GM19351 (cell line): ENCODE results near the gene TCF7.

Experiments used
- ATAC-seq: cut with Tn5 transposase; IDR thresholded peaks from one replicate; pipeline ENCODE4 v1.9.1; 2021; ENCODE audit warnings: mild to moderate bottlenecking, moderate library complexity; ENCODE audit not compliant: unreplicated experiment

Gene TCF7

DNA sequence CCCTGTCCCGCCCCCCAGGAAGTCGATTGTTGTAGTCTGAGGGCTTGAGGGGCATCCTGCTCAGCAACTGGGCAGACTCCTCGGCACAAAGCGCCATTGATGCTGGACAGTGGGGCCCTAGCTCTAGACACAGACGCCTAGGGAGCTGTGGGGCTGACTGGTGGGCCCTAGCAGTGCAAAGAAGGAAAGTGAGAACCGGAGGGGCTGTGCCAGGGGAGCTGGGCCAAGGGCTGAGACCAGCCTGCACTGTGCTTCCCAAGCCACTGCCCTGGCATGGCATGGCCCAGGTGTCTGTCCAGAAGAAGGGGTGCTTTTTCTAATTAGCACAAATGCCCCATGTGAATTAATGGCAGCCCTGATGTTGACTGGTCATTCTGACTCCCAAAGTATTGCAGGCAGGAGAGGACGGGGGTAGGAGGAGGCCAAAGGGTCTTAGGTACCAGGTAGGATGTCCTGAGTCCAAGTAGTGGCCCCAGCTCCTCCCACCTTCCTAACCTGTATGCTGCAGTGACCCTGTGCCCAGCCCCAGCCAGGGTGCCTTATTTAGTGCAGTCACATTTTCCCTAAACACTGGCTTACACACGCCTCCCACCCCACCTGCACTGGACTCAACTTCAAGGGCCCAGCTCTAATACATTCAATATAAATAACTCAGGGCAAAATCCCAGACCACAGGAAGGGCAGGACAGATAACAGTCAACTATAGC, 15.9 kb downstream of the TCF7 start:
- ATAC-seq, result no peak

DNA sequence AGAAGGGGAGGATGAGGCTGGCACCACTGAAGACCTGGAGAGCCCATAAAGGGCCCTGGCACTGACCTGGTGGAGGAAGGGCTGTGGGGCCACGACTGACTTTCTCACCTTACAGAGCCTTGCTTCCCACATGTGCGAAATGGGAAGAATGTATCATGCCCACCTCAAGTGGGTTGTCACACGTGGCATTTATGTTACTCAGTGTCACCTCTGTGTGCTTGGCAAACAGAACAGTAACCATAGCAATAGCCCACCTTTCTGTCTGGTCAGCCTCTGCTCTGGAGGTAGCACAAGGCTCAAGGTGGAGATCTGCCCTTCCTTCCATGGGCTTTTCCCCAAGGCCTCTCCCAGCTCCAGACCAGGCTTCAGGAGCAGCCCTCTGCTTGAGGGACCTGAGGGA, 16.7 kb downstream of the TCF7 start:
- no peak for ATAC-seq

DNA sequence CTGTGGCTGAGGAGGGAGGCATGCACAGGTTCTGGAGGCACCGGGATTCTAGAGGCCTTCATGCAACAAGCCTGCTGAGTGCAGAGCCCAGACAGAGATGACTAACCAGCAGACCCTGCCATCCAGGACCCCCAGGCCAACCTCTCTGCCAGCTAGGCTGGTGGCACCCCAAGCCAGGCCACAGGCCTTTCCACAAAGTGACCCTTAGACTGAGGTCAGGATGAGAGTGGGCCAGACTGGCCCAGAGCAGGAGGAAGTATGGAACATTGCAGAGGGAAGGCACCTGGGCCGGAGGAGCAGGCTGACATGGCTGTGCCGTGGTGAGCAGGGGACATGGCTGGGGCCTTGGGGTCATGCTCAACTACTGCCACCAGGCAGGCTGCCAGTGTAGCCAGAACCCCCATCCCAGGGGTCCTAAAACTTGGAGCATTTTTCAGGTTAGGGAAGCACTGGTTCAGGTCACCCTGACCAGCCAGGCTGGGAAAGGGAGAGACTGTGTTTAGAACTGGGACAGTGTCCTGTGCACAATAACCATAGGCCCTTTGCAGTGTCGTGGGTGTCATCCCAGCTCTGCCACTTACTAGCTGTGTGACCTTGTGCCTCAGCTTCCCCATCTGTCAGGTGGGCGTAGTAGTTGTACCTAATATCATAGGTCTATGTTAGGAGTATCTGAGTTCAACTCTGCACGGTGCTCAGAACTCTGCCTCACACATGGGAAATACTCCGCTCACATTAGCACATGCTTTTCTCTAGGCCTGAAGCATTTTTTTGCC, 17.3 kb downstream of the TCF7 start:
- ATAC-seq, result no peak

GRCh38 chr5:134132372-134133187, 18.1 kb downstream of the TCF7 start:
- ATAC-seq, result peak; percentile 86

GRCh38 chr5:134133188-134133994, 18.9 kb downstream of the TCF7 start:
- no peak for ATAC-seq

- ATAC-seq, result no peak
Observed at GRCh38 chr5:134133995-134134541, 19.6 kb downstream of the TCF7 start.

- ATAC-seq, result no peak
Observed at GRCh38 chr5:134135091-134135655, 20.7 kb downstream of the TCF7 start.

- ATAC-seq, result no peak
Observed at GRCh38 chr5:134136221-134136631, 21.7 kb downstream of the TCF7 start.

DNA sequence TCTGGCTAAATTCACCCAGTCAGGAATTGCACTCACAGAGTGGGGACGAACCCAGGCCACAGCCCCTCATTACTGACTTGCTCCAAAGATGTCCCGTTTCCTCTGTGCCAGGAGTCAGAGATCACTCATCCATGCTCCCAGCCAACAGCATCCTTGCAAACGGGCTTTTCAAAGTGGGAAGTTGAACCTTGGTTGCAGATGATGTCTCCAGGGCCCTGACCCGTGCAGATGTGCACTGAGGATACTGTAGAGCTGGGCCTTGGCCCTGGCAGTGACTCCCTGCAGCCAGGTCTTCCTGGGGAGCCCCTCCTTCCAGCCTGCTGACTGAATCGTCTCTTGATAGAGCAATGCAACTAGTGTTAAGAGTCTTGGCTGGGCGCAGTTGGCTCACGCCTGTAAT, 22.3 kb downstream of the TCF7 start:
- no peak for ATAC-seq

DNA sequence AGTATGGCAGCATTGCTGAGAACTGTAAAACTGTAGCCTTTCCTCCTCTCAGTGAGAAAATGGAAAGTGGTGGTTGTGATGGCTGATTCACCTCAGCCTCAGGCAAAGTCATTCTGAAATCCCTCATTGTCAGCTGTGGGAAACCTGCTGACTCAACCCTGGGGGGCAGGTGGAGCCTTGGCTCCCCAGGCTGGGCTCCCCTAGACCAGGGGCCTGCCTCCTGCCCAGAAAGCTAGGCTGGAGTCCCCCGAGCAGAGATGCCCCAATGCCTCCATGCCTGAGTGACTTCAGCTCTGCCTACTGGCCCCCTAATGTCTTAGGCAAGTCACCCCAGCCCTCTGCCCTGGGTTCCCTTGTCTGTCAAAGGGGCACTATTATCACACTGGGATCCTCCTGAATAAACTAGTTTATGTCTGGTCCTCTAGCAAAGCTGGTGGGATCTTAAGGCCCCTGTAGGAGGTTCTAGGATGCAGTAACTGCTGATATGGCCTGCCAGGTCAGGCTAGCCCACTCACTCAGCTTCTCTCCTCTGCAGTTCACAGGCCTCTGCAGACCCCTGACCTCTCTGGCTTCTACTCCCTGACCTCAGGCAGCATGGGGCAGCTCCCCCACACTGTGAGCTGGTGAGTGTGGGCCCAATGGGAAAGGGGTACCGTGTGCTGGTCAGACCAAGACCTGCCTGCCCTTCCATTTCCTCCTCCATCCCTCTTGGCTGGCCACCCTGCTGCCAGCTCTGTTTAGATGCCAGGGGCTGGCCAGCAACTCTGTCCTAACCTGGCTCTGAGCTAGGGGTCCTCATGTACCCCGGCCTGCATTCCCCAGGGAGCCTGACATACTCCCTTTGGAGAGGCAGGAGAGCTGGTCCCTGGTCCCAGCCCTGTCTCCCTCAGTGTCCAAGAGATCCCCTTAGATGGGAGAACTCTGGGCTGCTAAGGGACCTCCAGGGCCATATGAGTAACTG, 24.2 kb downstream of the TCF7 start:
- ATAC-seq, result peak; percentile 80

DNA sequence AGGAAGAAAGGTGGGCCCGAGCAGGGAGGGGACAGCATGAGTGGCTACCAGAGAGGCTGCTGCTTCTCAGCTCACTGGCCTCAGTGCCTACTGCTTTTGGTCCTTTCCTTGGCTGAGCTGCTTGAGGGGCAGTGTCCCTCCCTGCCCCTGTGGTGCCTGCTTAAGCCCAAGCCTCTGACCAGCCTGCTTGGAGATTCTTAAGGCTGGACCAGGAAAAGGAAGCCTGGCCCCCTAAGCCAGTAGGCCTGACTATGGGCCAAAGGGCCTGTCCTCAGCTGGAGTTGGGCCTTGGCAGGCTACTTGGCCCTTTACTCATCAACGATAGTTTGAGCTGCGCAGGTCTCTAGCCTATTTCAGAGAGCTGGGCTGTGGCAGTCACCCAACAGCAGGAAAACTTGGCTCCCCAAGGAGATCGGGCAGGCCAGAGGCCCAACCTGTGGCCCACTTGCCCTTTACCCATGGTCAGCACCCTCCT, 24.9 kb downstream of the TCF7 start:
- ATAC-seq, result no peak

GRCh38 chr5:134139891-134140469, 25.5 kb downstream of the TCF7 start:
- ATAC-seq, result no peak

GRCh38 chr5:134140530-134141201, 26.2 kb downstream of the TCF7 start:
- ATAC-seq, result peak; percentile 50

- no peak for ATAC-seq
Observed at GRCh38 chr5:134141331-134142050, 27.0 kb downstream of the TCF7 start.

- no peak for ATAC-seq
Observed at GRCh38 chr5:134142052-134142451, 27.6 kb downstream of the TCF7 start.

DNA sequence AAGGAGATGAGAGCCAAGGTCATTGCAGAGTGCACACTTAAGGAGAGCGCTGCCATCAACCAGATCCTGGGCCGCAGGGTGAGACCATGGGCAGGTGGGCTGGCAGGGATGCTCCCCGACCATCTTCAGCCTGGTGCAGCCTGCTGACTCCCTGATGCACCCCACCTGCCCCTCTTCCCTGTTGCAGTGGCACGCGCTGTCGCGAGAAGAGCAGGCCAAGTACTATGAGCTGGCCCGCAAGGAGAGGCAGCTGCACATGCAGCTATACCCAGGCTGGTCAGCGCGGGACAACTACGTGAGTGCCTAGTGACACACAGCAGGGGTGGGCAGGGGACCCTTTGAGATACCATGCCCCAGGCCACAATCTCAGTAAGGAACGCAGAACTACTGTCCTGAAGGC, 28.3 kb downstream of the TCF7 start:
- no peak for ATAC-seq

DNA sequence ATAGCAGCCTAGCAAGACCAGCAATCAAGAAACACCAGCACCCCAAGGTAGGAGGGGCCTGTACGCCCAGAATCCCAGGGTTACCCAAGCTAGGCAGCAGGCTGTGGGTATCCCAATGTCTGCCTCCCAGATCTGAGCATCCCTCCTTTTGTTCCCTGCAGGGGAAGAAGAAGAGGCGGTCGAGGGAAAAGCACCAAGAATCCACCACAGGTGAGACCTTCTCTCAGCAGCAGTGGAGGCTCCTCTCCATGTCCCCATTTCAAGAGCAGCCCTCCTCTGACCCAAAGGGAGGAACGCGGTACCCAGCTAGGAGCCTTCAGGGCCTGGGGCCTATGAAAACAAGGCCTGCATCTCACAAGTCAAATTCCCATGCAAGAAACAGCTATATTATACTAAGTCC, 28.9 kb downstream of the TCF7 start:
- ATAC-seq, result no peak
